K562 (cell line): ENCODE results near the gene PDIA2. TPM values are rescaled to one million over a fixed set of nuclear protein-coding genes. Genes with fewer than 3 reads are reported as not detected.

Experiments used
- ATAC-seq: fragments of 200-7000 bp; cut with Tn5 transposase; 3 replicates; pipeline ENCODE4 v1.9.1; 2020; ENCODE audit warnings: moderate library complexity
- BruUV-seq: library from RNA; stranded (reverse); fragments of 400-500 nt; replicated peaks from 2 replicates; lab custom pipeline; 2021; lab: Mats Ljungman, UMichigan
- CTCF ChIA-PET: fragments of 300-600 bp; formaldehyde crosslinking; extraction: SDS; loops from one replicate; lab custom pipeline; 2021; ENCODE audit warnings: low intra/inter-chr PET ratio; lab: Yijun Ruan, JAX
- POLR2A ChIA-PET: fragments of 300-600, 350-650 bp; sonication (Branson Sonifier 250); formaldehyde crosslinking; extraction: SDS; loops from one replicate; lab custom pipeline; 2021; ENCODE audit warnings: antibody characterized with exemption, inconsistent platforms; lab: Yijun Ruan, JAX
- DNase-seq, 4 experiments: peaks; one replicate each; pipeline versions ENCODE4 v3.0.0 to v3.0.0-alpha.2; 2011 to 2018; ENCODE audit warnings: low spot score in 3 of 4, mixed read lengths in 3 of 4; ENCODE audit errors: extremely low read depth in 1 of 4
- FAIRE-seq: peaks from 2 replicates; lab custom pipeline; 2011; peaks lifted over from hg19 to GRCh38; lab: Jason Lieb, UNC
- H2AFZ ChIP-seq: 2 replicates; pipeline ENCODE4 v1.6.0; 2011; ENCODE audit warnings: low read depth, low read length, control low read depth, inconsistent platforms
- H3K27ac ChIP-seq: fragments of 200-600 bp; 3 replicates; pipeline ENCODE4 v1.8.0; 2011; ENCODE audit warnings: low read depth, mild to moderate bottlenecking, control low read depth, inconsistent platforms, low read length, moderate library complexity, mixed read lengths; ENCODE audit errors: extremely low read depth
- H3K27me3 ChIP-seq, 2 experiments: fragments of 300-600 bp in 1 of 2; 2 replicates in 1 of 2; 3 replicates in 1 of 2; pipeline versions ENCODE4 v1.6.0 to v1.8.0; 2011; ENCODE audit warnings: inconsistent platforms in 2 of 2, low read length in 2 of 2, mild to moderate bottlenecking in 1 of 2, mixed read lengths in 1 of 2, moderate library complexity in 1 of 2; ENCODE audit not compliant: control insufficient read depth in 2 of 2, insufficient read depth in 2 of 2
- H3K36me3 ChIP-seq: fragments of 300-600 bp; 3 replicates; pipeline ENCODE4 v1.8.0; 2011; ENCODE audit warnings: mild to moderate bottlenecking, low read length, inconsistent platforms; ENCODE audit not compliant: control insufficient read depth, insufficient read depth
- H3K4me1 ChIP-seq, 2 experiments: fragments of 200-600 bp in 1 of 2; replicated peaks in 1 of 2; 2 replicates in 1 of 2; 3 replicates in 1 of 2; pipeline versions ENCODE4 v1.5.1 to v1.8.0; 2011; ENCODE audit warnings: inconsistent platforms in 2 of 2, low read length in 2 of 2, mild to moderate bottlenecking in 1 of 2, mixed read lengths in 1 of 2, moderate library complexity in 1 of 2; ENCODE audit not compliant: control insufficient read depth in 2 of 2, insufficient read depth in 2 of 2
- H3K4me2 ChIP-seq: 2 replicates; pipeline ENCODE4 v1.6.1; 2011; ENCODE audit warnings: low read length, control low read depth, inconsistent platforms, mixed read lengths; ENCODE audit not compliant: insufficient read depth
- H3K4me3 ChIP-seq: fragments of 200-600 bp; sonication (generic), shearing (Covaris generic); 2 replicates; pipeline ENCODE4 v1.5.1; 2016; ENCODE audit warnings: control low read depth, inconsistent platforms
- H3K79me2 ChIP-seq: fragments of 200-600 bp; 3 replicates; pipeline ENCODE4 v1.8.0; 2011; ENCODE audit warnings: low read length, inconsistent platforms; ENCODE audit not compliant: control insufficient read depth, insufficient read depth
- H3K9ac ChIP-seq, 2 experiments: 2 replicates each; pipeline versions ENCODE4 v1.6.0 to v1.6.1; 2011; ENCODE audit warnings: low read depth in 2 of 2, low read length in 2 of 2, control low read depth in 1 of 2, inconsistent platforms in 1 of 2, mild to moderate bottlenecking in 1 of 2, mixed read lengths in 1 of 2; ENCODE audit not compliant: insufficient read depth in 1 of 2
- H3K9me1 ChIP-seq: one replicate; pipeline ENCODE4 v1.6.0; 2011; ENCODE audit warnings: inconsistent platforms, mild to moderate bottlenecking, low read length, moderate library complexity; ENCODE audit not compliant: control insufficient read depth, insufficient read depth
- H3K9me3 ChIP-seq: replicated peaks from 2 replicates; pipeline ENCODE4 v1.5.1; 2011; ENCODE audit warnings: low read depth, low read length, inconsistent platforms; ENCODE audit not compliant: control insufficient read depth, insufficient read depth
- H4K20me1 ChIP-seq: replicated peaks from 2 replicates; pipeline ENCODE4 v1.6.1; 2011; ENCODE audit warnings: low read length, inconsistent platforms, mixed read lengths; ENCODE audit not compliant: control insufficient read depth, insufficient read depth
- MAFF ChIP-seq: IDR thresholded peaks from 2 replicates; pipeline ENCODE4 v1.6.1; 2012; ENCODE audit warnings: low read length, improper control_type of control experiment
- NBN ChIP-seq: fragments of 450-650 bp; IDR thresholded peaks from 2 replicates; pipeline ENCODE4 v1.6.1; 2016; ENCODE audit warnings: low read depth, mild to moderate bottlenecking
- SP2 ChIP-seq: IDR thresholded peaks from 2 replicates; pipeline ENCODE4 v1.6.1; 2011; ENCODE audit warnings: mild to moderate bottlenecking, low read depth, low read length, moderate library complexity; ENCODE audit not compliant: poor library complexity, severe bottlenecking; ENCODE audit errors: extremely low read depth
- STAG1 ChIP-seq: sonication (generic); formaldehyde crosslinking; IDR thresholded peaks from 2 replicates; pipeline ENCODE4 v1.5.0; 2020; ENCODE audit warnings: missing genetic modification reagents, borderline replicate concordance
- ZNF282 ChIP-seq: sonication (generic); formaldehyde crosslinking; IDR thresholded peaks from 2 replicates; pipeline ENCODE4 v1.8.1; 2023; ENCODE audit warnings: missing genetic modification reagents
- ZNF324 ChIP-seq: fragments of 250-450 bp; sonication (Bioruptor Pico); IDR thresholded peaks from 2 replicates; pipeline ENCODE4 v1.4.0; 2020; ENCODE audit warnings: mild to moderate bottlenecking
- WGBS: fragments of 100-300 bp; shearing (Covaris generic); methylation state at CpG from one replicate; pipeline ENCODE4 v1.1.6; 2016; ENCODE audit warnings: low coverage, mixed read lengths; ENCODE audit not compliant: insufficient coverage; ENCODE audit errors: missing lambda C conversion rate; 5-methylcytosine and 5-hydroxymethylcytosine counted together
- in situ Hi-C: fragments of 300-500 bp; cut with MboI; formaldehyde crosslinking; loops from 4 replicates; pipeline ENCODE4 v1.15.0; 2018; ENCODE audit warnings: inconsistent platforms, mixed read lengths
- intact Hi-C: fragments of 100-400 bp; cut with micrococcal nuclease; formaldehyde crosslinking; loops from 2 replicates; pipeline ENCODE4 v1.14.2; 2022
- polyA plus RNA-seq, 8 experiments: library from polyadenylated mRNA; depleted of rRNA in 4 of 8; stranded (reverse) in 5 of 8; unstranded in 3 of 8; fragments of >200 nt; fragmentation: Nextera tagmentation in 2 of 8; fragmentation: Illumina TruSeq in 1 of 8; extraction: Ambion mirVana in 2 of 8; extraction: Trizol in 1 of 8; gene quantifications; 2 replicates each; pipeline versions ENCODE4 v1.2.1 to v1.2.3, GENCODE V29; 2011 to 2014; ENCODE audit warnings: inconsistent platforms in 1 of 8, missing spikeins in 1 of 8
- total RNA-seq, 7 experiments: library from RNA; depleted of rRNA in 6 of 7; stranded (reverse); fragments of >200 nt in 6 of 7; fragmentation: Illumina TruSeq in 2 of 7; extraction: Trizol in 2 of 7; gene quantifications; 2 replicates each; pipeline versions ENCODE4 v1.2.1 to v1.2.3, GENCODE V29; 2011 to 2021; ENCODE audit warnings: low replicate concordance in 1 of 7
- TF ChIP-seq, protein P1 (sequence below): fragments of 450-650 bp; formaldehyde crosslinking; IDR thresholded peaks from 2 replicates; pipeline ENCODE4 v1.4.0; 2020; ENCODE audit warnings: mild to moderate bottlenecking, moderate library complexity

Gene PDIA2
- total and polyA plus RNA-seq, 9 of the 15 experiments (the other 6 are each of a cell fraction or from before 2014, with no cell fraction given) = 0.13 to 0.92 (median 0.23) TPM; not detected in 4

DNA sequence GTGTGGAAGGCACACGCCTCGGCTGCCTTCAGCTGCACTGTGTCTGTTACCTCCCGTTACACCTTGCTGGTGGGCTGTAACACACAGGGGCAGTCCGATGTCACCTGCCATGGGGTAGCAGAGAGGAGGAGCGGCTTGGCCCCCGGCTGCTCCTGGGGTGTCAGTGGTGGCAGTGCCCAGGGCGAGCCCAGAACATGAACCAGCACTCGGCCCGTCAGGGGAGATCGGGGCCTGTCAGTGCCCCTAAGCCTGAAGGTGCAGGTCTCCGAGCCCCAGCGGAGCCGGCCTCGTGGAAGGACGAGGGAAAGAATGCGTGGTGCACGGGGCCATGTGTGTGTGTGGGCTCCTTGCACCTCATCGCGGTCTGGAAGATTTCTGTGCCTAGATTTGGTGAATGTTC lies 22.6 kb upstream of the PDIA2 start:
- Histone ChIP-seq H4K20me1 (no peaks in the 10 kb centered on the region), H3K79me2 (no peaks in the 10 kb centered on the region), H3K9me3 (no peaks in the 10 kb centered on the region), H3K27ac (no peak overlapping the region), H3K4me3 (no peak overlapping the region), H3K4me2 (no peak overlapping the region), H3K9ac (peak overlapping the region in 1 of 2 experiments; percentile 77; a peak in 2 of 4 replicates), H3K4me1 (peaks cover 13 to 51% of the 10 kb centered on the region in 2 experiments; a peak in 4 of 5 replicates), H3K9me1 (peaks cover 4% of the 10 kb centered on the region), H2AFZ (no peak overlapping the region), H3K27me3 (no peaks in the 10 kb centered on the region), H3K36me3 (peaks cover 27% of the 10 kb centered on the region; the same call in 2 of the 3 replicates)
- FAIRE-seq (no peak), DNase-seq (no peak), ATAC-seq (no peak)
- no TSS peak for BruUV-seq
- intact Hi-C loops = no loop called here
- in situ Hi-C loops = no loop called here
- TF ChIP-seq STAG1 (CRISPR knock-in tag) (no peak), ZNF282 (CRISPR knock-in tag) (no peak), MAFF (no peak), ZNF324 (CRISPR knock-in tag) (no peak), NBN (no peak), SP2 (no peak)
- TF ChIP-seq, protein P1, sequence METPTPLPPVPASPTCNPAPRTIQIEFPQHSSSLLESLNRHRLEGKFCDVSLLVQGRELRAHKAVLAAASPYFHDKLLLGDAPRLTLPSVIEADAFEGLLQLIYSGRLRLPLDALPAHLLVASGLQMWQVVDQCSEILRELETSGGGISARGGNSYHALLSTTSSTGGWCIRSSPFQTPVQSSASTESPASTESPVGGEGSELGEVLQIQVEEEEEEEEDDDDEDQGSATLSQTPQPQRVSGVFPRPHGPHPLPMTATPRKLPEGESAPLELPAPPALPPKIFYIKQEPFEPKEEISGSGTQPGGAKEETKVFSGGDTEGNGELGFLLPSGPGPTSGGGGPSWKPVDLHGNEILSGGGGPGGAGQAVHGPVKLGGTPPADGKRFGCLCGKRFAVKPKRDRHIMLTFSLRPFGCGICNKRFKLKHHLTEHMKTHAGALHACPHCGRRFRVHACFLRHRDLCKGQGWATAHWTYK (CRISPR knock-in tag) = no peak
- CTCF ChIA-PET = no interaction called here
- POLR2A ChIA-PET = interaction anchor here (0.8 kb wide), 1 partner anchor 16 kb away, joined by 3 read pairs; no protein-coding TSS in a partner anchor
- WGBS = 96% methylated on average over 15 of the region's 19 CpGs
